Trophoblast cell (in vitro differentiated cells and primary cell): Measurements from ENCODE around the gene GNPTAB.

Experiments
- DNase-seq, 2 donors: peaks; one replicate each; pipeline ENCODE4 v3.0.0-alpha.2; 2016
- H2AFZ ChIP-seq: 2 replicates; pipeline ENCODE4 v1.6.1; 2013; ENCODE audit warnings: low read length, moderate library complexity, mild to moderate bottlenecking; ENCODE audit not compliant: insufficient read depth, poor library complexity
- H2AK5ac ChIP-seq: 2 replicates; pipeline ENCODE4 v1.6.1; 2013; ENCODE audit warnings: mild to moderate bottlenecking, low read length
- H2BK120ac ChIP-seq: 2 replicates; pipeline ENCODE4 v1.6.1; 2013; ENCODE audit warnings: low read length, mild to moderate bottlenecking, moderate library complexity; ENCODE audit not compliant: insufficient read depth, poor library complexity
- H2BK12ac ChIP-seq: 2 replicates; pipeline ENCODE4 v1.6.1; 2013; ENCODE audit warnings: mild to moderate bottlenecking, low read length, moderate library complexity
- H2BK5ac ChIP-seq: 2 replicates; pipeline ENCODE4 v1.6.1; 2013; ENCODE audit warnings: low read length, low read depth, moderate library complexity, mild to moderate bottlenecking; ENCODE audit not compliant: poor library complexity
- H3K14ac ChIP-seq: 2 replicates; pipeline ENCODE4 v1.6.1; 2013; ENCODE audit warnings: mild to moderate bottlenecking, low read length
- H3K18ac ChIP-seq: 2 replicates; pipeline ENCODE4 v1.6.1; 2013; ENCODE audit warnings: mild to moderate bottlenecking, low read length
- H3K23ac ChIP-seq: 2 replicates; pipeline ENCODE4 v1.6.1; 2013; ENCODE audit warnings: low read length
- H3K27ac ChIP-seq: 2 replicates; pipeline ENCODE4 v1.5.1; 2013; ENCODE audit warnings: low read depth, mild to moderate bottlenecking, inconsistent platforms, low read length, moderate library complexity
- H3K27me3 ChIP-seq: 2 replicates; pipeline ENCODE4 v1.6.1; 2013; ENCODE audit warnings: inconsistent platforms, mild to moderate bottlenecking, low read length, moderate library complexity; ENCODE audit not compliant: insufficient read depth
- H3K36me3 ChIP-seq, 2 experiments: 1 replicate in 1 of 2; 2 replicates in 1 of 2; pipeline ENCODE4 v1.6.1; 2013; ENCODE audit warnings: low read length in 2 of 2, mild to moderate bottlenecking in 2 of 2, moderate library complexity in 1 of 2; ENCODE audit not compliant: insufficient read depth in 2 of 2, control insufficient read depth in 1 of 2
- H3K4ac ChIP-seq: 2 replicates; pipeline ENCODE4 v1.6.1; 2013; ENCODE audit warnings: low read depth, mild to moderate bottlenecking, low read length, moderate library complexity
- H3K4me1 ChIP-seq, 2 experiments: 1 replicate in 1 of 2; 2 replicates in 1 of 2; pipeline ENCODE4 v1.6.1; 2013; ENCODE audit warnings: low read length in 2 of 2, mild to moderate bottlenecking in 2 of 2, moderate library complexity in 1 of 2; ENCODE audit not compliant: insufficient read depth in 2 of 2, control insufficient read depth in 1 of 2
- H3K4me2 ChIP-seq: 2 replicates; pipeline ENCODE4 v1.6.1; 2013; ENCODE audit warnings: inconsistent platforms, mild to moderate bottlenecking, low read length, moderate library complexity
- H3K4me3 ChIP-seq: 2 replicates; pipeline ENCODE4 v1.5.1; 2013; ENCODE audit warnings: mild to moderate bottlenecking, low read depth, low read length, inconsistent platforms
- H3K79me1 ChIP-seq: one replicate; pipeline ENCODE4 v1.6.1; 2013; ENCODE audit warnings: low read length
- H3K79me2 ChIP-seq: 2 replicates; pipeline ENCODE4 v1.6.1; 2013; ENCODE audit warnings: low read length, mild to moderate bottlenecking; ENCODE audit not compliant: control insufficient read depth, insufficient read depth, poor library complexity
- H3K9ac ChIP-seq: 2 replicates; pipeline ENCODE4 v1.6.1; 2013; ENCODE audit warnings: mild to moderate bottlenecking, low read length
- H3K9me3 ChIP-seq: 2 replicates; pipeline ENCODE4 v1.6.1; 2013; ENCODE audit warnings: low read depth, mild to moderate bottlenecking, control low read depth, inconsistent platforms, low read length; ENCODE audit not compliant: insufficient read depth
- H4K12ac ChIP-seq: 2 replicates; pipeline ENCODE4 v1.6.1; 2013; ENCODE audit warnings: low read depth, mild to moderate bottlenecking, low read length, moderate library complexity
- H4K8ac ChIP-seq: 2 replicates; pipeline ENCODE4 v1.6.1; 2013; ENCODE audit warnings: low read depth, mild to moderate bottlenecking, low read length, moderate library complexity
- H4K91ac ChIP-seq: one replicate; pipeline ENCODE4 v1.6.1; 2013; ENCODE audit warnings: low read depth, mild to moderate bottlenecking, low read length, moderate library complexity
- WGBS: extraction: QIAGEN DNeasy Blood & Tissue Kit; methylation state at CpG from one replicate; pipeline ENCODE4 v1.1.7; 2013; ENCODE audit warnings: missing lambda C conversion rate; ENCODE audit not compliant: insufficient read length, insufficient coverage; ENCODE audit errors: extremely low coverage; 5-methylcytosine and 5-hydroxymethylcytosine counted together

GNPTAB gene

DNA sequence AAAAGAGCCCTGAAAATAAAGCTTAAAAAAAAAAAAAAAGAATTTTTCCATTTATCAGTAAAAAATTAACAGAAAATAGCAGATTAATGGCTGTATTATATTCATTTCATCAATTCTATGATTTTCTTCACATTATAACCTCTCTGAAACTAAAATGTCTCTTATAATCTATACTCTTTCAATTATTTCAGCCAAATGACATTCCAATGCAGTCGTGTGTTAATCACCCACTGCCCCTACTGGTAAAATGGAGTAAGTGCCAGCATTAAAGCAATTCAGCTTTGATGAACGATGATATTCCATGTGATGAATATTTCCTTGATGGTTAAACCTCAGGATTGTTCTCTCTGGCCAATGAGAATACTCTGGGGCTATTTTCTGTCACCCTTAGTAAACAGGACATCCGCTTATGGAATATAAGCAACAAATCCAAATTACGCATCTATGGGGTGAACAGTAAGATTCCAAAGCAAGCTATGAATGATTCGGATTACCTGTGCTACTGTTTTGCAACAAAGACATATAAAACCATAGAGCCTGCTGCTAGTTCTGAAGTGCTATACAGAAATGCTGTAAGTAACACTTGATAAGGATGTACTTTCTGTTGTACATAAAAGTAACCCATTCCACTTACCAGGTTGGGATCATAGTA lies 71.2 kb downstream of the GNPTAB start:
- no CpG with 5 or more reads among the region's 5 CpGs for WGBS
- Histone ChIP-seq H4K91ac (no peak overlapping the region), H3K4ac (no peak overlapping the region), H3K36me3 (peaks cover 5 to 7% of the 10 kb centered on the region in 2 experiments), H3K4me3 (no peak overlapping the region), H4K8ac (no peak overlapping the region), H3K9me3 (no peaks in the 10 kb centered on the region), H3K4me2 (no peak overlapping the region), H2BK12ac (no peak overlapping the region), H3K79me2 (no peaks in the 10 kb centered on the region), H2AFZ (no peak overlapping the region), H2AK5ac (no peak overlapping the region), H2BK120ac (no peak overlapping the region), H3K27me3 (no peaks in the 10 kb centered on the region), H2BK5ac (no peak overlapping the region), H3K23ac (no peak overlapping the region), H3K79me1 (no peaks in the 10 kb centered on the region), H3K9ac (no peak overlapping the region), H4K12ac (no peak overlapping the region), H3K18ac (no peak overlapping the region), H3K14ac (no peak overlapping the region), H3K4me1 (peaks cover 0 to 2% of the 10 kb centered on the region in 2 experiments), H3K27ac (no peak overlapping the region)
- DNase-seq = peak in 1 of 2 donors; percentile 54

DNA sequence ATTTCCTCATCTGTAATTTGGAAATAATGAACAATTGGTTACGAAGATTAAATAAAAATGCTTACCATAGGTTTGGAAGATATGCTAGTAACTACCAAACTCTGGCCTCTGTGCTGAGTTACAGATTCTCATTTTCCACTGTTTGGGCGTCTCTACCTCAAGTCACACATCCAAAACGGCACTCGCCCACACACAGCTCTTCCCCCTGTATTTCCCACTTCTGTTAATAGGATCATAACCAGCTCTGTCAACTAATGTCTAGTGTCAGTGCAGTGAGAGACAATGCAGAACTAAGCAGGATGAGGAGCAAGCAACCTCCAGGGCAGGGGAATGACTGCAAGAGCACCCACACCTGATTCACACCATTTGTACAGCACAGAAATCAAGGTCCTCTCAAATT lies 80.6 kb downstream of the GNPTAB start:
- Histone ChIP-seq H4K8ac (no peak overlapping the region), H3K9me3 (no peaks in the 10 kb centered on the region), H3K4me3 (no peak overlapping the region), H4K12ac (no peak overlapping the region), H4K91ac (no peak overlapping the region), H3K79me1 (no peaks in the 10 kb centered on the region), H3K18ac (no peak overlapping the region), H2BK5ac (no peak overlapping the region), H3K9ac (no peak overlapping the region), H3K27me3 (no peaks in the 10 kb centered on the region), H2AK5ac (no peak overlapping the region), H2BK120ac (no peak overlapping the region), H3K79me2 (no peaks in the 10 kb centered on the region), H2AFZ (no peak overlapping the region), H3K4ac (no peak overlapping the region), H2BK12ac (no peak overlapping the region), H3K14ac (no peak overlapping the region), H3K4me1 (no peaks in the 10 kb centered on the region), H3K27ac (no peak overlapping the region), H3K4me2 (no peak overlapping the region), H3K36me3 (peaks cover 6% of the 10 kb centered on the region in 2 experiments), H3K23ac (no peak overlapping the region)
- WGBS = no CpG with 5 or more reads among the region's 4 CpGs
- no peak for DNase-seq

DNA sequence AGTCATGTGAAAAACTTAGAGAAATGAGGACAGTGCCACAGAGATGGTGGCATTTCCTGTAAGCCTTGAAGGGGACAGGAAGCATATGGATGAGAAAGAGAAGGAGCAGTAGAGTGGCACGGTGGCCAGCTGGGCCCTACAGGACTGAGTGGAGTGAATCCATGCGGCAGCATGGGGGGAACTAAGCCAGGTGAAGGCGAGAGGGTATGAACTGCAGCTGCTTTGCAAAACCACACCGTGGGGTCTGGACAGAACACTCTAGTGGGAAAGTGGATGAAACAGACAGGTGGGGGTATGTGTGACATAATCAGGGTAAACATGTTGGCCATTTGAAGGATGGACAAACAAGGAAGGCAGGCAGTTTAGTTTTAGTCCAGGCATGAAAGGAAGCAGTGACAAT lies 81.1 kb downstream of the GNPTAB start:
- Histone ChIP-seq H4K8ac (no peak overlapping the region), H3K4ac (no peak overlapping the region), H2BK5ac (no peak overlapping the region), H3K18ac (no peak overlapping the region), H3K27me3 (no peaks in the 10 kb centered on the region), H3K79me1 (no peaks in the 10 kb centered on the region), H3K79me2 (no peaks in the 10 kb centered on the region), H3K27ac (no peak overlapping the region), H4K91ac (no peak overlapping the region), H3K9me3 (no peaks in the 10 kb centered on the region), H2BK120ac (no peak overlapping the region), H2AK5ac (no peak overlapping the region), H3K4me1 (no peaks in the 10 kb centered on the region), H3K36me3 (peaks cover 6% of the 10 kb centered on the region in 2 experiments), H4K12ac (no peak overlapping the region), H2AFZ (no peak overlapping the region), H3K4me3 (no peak overlapping the region), H3K23ac (no peak overlapping the region), H3K9ac (no peak overlapping the region), H3K14ac (no peak overlapping the region), H3K4me2 (no peak overlapping the region), H2BK12ac (no peak overlapping the region)
- no peak for DNase-seq
- WGBS = no CpG with 5 or more reads among the region's 4 CpGs

DNA sequence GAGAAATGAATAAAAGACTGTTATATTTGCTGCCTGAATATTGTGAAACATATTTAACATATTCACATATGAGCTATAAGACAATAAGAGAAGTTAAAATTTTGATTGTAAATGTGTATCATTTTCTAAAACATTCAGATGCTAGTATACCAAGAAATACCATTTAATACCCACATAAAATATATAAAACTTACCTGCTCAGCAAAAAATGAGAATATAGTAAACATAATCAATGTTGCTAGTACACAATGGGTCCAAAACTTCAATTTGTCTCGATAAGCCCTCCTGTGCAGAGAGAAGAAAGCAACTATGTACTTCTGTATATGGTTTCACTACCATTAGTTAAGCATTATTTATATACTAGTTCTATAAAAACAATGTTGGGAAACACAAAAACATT lies 81.9 kb downstream of the GNPTAB start:
- H3K4me3 ChIP-seq = no peak overlapping the region
- no peak overlapping the region for H2AK5ac ChIP-seq
- no peak overlapping the region for H3K4ac ChIP-seq
- H4K8ac ChIP-seq = no peak overlapping the region
- peaks cover 9 to 10% of the 10 kb centered on the region in 2 experiments for H3K36me3 ChIP-seq
- no peaks in the 10 kb centered on the region for H3K9me3 ChIP-seq
- no peak overlapping the region for H4K12ac ChIP-seq
- no peak overlapping the region for H3K4me2 ChIP-seq
- no peak overlapping the region for H2BK120ac ChIP-seq
- no peaks in the 10 kb centered on the region for H3K79me2 ChIP-seq
- DNase-seq = no peak
- H3K23ac ChIP-seq = no peak overlapping the region
- no peaks in the 10 kb centered on the region for H3K27me3 ChIP-seq
- H2BK5ac ChIP-seq = no peak overlapping the region
- H2AFZ ChIP-seq = no peak overlapping the region
- no peak overlapping the region for H3K9ac ChIP-seq
- H2BK12ac ChIP-seq = no peak overlapping the region
- no peaks in the 10 kb centered on the region for H3K79me1 ChIP-seq
- no peaks in the 10 kb centered on the region for H3K4me1 ChIP-seq
- H3K18ac ChIP-seq = no peak overlapping the region
- no peak overlapping the region for H4K91ac ChIP-seq
- H3K14ac ChIP-seq = no peak overlapping the region
- no peak overlapping the region for H3K27ac ChIP-seq
- WGBS = no CpG with 5 or more reads among the region's 1 CpG
